Glutamatergic neuron (in vitro differentiated cells): ENCODE results near the gene CBX1. TPM values are rescaled to one million over a fixed set of nuclear protein-coding genes. Genes with fewer than 3 reads are reported as not detected.

Experiments used
- DNase-seq: peaks from one replicate; pipeline ENCODE4 v3.0.0; 2022
- H3K27ac Mint-ChIP-seq: one replicate; pipeline ENCODE4 v1.8.0; 2020; ENCODE audit warnings: mild to moderate bottlenecking, mixed read lengths, inconsistent platforms; ENCODE audit not compliant: unreplicated experiment
- H3K27me3 Mint-ChIP-seq: one replicate; pipeline ENCODE4 v1.8.0; 2020; ENCODE audit warnings: mild to moderate bottlenecking, moderate library complexity, mixed read lengths, inconsistent platforms; ENCODE audit not compliant: unreplicated experiment
- H3K36me3 Mint-ChIP-seq: one replicate; pipeline ENCODE4 v1.8.0; 2020; ENCODE audit warnings: mild to moderate bottlenecking, mixed read lengths, inconsistent platforms; ENCODE audit not compliant: unreplicated experiment
- H3K4me1 Mint-ChIP-seq: one replicate; pipeline ENCODE4 v1.8.0; 2020; ENCODE audit warnings: mild to moderate bottlenecking, low read depth, mixed read lengths, inconsistent platforms; ENCODE audit not compliant: unreplicated experiment
- H3K4me3 Mint-ChIP-seq: one replicate; pipeline ENCODE4 v1.8.0; 2020; ENCODE audit warnings: mild to moderate bottlenecking, mixed read lengths, inconsistent platforms; ENCODE audit not compliant: unreplicated experiment
- H3K9me3 Mint-ChIP-seq: one replicate; pipeline ENCODE4 v1.8.0; 2020; ENCODE audit warnings: mild to moderate bottlenecking, moderate library complexity, mixed read lengths, inconsistent platforms; ENCODE audit not compliant: unreplicated experiment
- long read RNA-seq: library from polyadenylated mRNA; unstranded; transcript quantifications from one replicate; pipeline ENCODE4 v2.0.0, GENCODE V29; 2020; ENCODE audit not compliant: unreplicated experiment
- total RNA-seq: library from RNA; stranded (reverse); fragmentation: NEBNext Ultra II Directional; extraction: Animal tissue kit (Norgen Biotek cat#: 25700); gene quantifications from one replicate; pipeline ENCODE4 v1.2.1, GENCODE V29; 2021; ENCODE audit not compliant: unreplicated experiment
- TF ChIP-seq, protein P1 (sequence below): fragments of 200-600 bp; sonication (generic); IDR thresholded peaks from one replicate; pipeline ENCODE4 v1.5.0; 2021; ENCODE audit not compliant: partially characterized antibody, unreplicated experiment

The CBX1 gene
- 141 TPM for total RNA-seq
- long read RNA-seq, partial matches to known transcripts: 26 of 36 reads
- long read RNA-seq, other reads (novel, unspliced or antisense): 5 of 36 reads

DNA sequence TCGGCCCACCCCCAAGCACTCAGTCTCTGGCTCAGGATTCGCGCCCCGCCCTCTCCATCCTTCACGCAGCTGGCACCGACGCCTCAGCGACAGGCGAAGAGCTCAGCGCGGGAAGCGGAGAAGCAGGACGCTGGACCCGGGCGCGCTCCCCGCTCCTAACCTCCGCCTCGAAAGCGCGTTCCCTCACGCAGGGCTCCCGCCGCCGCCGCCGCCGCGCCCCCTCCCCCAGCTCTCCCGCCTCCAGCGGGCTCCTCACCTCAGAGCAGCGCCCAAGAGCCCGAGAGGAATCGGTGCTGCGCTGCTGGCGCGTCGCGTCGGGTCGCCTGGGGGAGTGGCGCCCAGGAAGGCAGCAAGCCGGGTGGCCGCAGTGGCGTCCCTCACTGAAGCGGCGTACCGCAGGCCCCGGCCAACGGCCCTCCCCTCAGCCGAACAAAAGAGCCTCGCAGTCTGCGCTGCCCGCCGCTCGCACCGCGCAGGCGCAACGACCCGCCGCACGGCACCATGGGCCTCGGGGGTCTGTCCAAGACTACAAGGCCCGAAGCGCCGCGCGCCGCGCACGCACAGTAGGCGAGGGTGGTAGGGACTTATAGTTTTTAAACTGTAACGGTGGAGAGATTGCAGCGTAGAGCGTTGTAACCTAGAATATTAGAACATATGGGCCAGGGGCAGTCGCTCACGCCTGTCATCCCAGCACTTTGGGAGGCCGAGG is at the start of gene CBX1:
Gene CBX1 (minus strand): TSS at position 467 of the 709 bp plus-strand sequence. CDS start 24,474 bp downstream, outside the sequence.
- TF ChIP-seq, protein P1, sequence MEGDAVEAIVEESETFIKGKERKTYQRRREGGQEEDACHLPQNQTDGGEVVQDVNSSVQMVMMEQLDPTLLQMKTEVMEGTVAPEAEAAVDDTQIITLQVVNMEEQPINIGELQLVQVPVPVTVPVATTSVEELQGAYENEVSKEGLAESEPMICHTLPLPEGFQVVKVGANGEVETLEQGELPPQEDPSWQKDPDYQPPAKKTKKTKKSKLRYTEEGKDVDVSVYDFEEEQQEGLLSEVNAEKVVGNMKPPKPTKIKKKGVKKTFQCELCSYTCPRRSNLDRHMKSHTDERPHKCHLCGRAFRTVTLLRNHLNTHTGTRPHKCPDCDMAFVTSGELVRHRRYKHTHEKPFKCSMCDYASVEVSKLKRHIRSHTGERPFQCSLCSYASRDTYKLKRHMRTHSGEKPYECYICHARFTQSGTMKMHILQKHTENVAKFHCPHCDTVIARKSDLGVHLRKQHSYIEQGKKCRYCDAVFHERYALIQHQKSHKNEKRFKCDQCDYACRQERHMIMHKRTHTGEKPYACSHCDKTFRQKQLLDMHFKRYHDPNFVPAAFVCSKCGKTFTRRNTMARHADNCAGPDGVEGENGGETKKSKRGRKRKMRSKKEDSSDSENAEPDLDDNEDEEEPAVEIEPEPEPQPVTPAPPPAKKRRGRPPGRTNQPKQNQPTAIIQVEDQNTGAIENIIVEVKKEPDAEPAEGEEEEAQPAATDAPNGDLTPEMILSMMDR: no peak
- Mint-ChIP-seq H3K27ac (peak within 1 kb of the TSS; percentile 67), H3K4me3 (peak within 1 kb of the TSS; percentile 93), H3K36me3 (no peaks in the 10 kb centered on the region), H3K4me1 (peaks cover 9% of the 10 kb centered on the region), H3K9me3 (peaks cover 8% of the 10 kb centered on the region), H3K27me3 (peaks cover 8% of the 10 kb centered on the region)
- peak; percentile 96 for DNase-seq

DNA sequence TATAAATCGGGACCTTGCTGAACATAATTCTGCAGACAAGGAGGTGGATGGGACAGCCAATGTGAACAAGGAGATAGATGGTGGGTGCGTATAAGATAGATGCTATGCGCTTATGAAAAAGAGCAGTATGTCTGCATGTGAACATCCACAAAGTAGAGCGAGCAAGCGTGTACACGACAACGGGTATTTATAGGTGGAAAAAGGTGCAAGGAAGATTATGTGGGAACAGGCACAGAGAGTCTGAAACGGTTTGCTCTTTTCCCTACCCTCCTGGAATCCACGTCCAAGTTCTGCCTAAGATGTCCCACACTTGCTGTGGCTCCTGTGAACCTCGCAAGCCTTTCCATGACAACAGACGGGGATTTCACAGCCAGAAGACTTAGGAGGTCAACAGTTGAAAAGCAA is 49.3 kb upstream of the CBX1 start:
- H3K4me3 Mint-ChIP-seq: no peak overlapping the region
- no peak overlapping the region for H3K27ac Mint-ChIP-seq
- TF ChIP-seq, protein P1: no peak
- peaks cover 2% of the 10 kb centered on the region for H3K9me3 Mint-ChIP-seq
- peaks cover 14% of the 10 kb centered on the region for H3K4me1 Mint-ChIP-seq
- no peaks in the 10 kb centered on the region for H3K36me3 Mint-ChIP-seq
- no peak for DNase-seq
- peaks cover 5% of the 10 kb centered on the region for H3K27me3 Mint-ChIP-seq

DNA sequence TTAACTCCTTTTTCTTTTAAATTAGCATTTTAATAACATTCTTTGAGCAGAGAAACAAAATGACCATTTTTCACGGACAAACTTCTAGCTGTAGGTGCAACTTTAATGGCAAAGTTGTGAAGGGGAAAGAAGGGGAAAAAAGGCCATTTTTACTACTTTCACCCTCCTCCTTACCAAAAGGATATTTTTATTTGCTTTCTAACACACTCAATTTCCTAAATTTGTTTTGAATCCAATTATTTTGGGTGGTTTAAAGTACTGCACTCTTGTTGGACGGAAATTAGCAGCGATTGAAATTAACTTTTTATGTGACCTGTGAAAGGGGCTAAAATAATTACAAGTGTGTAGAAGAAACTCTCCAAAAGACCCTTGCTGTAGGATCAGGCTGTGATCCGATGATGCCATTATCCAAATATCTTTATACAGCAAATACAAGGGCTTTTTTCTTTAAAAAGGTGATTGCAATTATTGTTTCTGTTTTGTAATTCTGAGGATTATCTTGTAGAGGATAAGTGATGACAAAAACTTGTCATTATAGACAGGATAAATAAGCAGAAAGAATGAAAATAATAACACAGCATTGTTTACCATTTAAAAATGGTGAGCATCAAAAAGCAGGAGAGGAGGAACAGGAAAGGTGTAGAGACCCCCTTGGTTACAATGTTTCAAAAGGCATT is 48.6 kb upstream of the CBX1 start:
- H3K36me3 Mint-ChIP-seq: no peaks in the 10 kb centered on the region
- no peak overlapping the region for H3K27ac Mint-ChIP-seq
- no peak for DNase-seq
- peaks cover 5% of the 10 kb centered on the region for H3K27me3 Mint-ChIP-seq
- TF ChIP-seq, protein P1: no peak
- H3K4me1 Mint-ChIP-seq: peaks cover 14% of the 10 kb centered on the region
- H3K9me3 Mint-ChIP-seq: peaks cover 2% of the 10 kb centered on the region
- H3K4me3 Mint-ChIP-seq: peak overlapping the region; percentile 39

DNA sequence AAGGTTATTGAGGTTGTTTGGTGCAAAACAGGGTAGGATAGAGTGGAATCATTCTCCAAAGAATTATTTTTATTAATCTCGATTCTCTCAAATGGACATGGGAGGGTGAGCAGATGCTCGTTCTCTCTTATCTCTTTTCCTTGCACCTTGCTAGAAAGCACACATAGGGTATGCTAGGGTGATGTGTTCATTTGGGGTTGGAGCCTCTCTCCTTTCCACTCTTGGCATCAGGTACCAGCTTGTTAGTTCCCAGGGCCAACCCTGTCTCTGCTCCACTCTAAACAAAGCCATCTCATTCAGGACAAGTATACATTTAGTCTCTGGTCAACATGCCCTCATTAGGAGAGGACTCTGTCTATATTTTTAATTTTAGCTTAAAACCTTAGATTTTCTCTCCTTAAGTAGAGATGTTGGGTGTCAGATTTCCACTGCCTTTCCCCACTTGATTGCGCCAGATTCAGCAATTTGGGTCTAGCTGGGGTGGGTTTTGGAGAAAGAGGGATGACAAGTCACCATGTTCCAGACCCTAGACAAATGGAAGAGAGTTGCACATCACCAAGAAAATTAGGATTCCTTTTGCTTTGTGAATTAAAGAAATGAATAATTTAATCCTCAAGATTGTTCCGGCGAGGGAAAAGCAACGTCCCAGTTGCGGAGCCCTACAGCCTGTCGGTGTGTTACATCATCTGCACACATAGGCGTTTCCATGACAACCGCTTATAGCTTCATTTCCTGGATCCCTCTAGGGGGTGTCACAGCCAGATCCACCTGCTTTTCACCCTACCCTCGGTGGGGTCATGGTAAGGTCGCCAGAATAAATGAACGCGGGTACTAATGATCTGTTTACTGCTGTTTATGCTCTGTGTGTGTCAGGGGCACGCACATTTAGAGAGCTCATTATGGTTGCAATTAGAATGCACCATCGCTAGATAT is 47.8 kb upstream of the CBX1 start:
- Mint-ChIP-seq H3K9me3 (peaks cover 2% of the 10 kb centered on the region), H3K36me3 (no peaks in the 10 kb centered on the region), H3K4me3 (peak overlapping the region; percentile 39), H3K4me1 (peaks cover 14% of the 10 kb centered on the region), H3K27ac (peak overlapping the region; percentile 53), H3K27me3 (peaks cover 5% of the 10 kb centered on the region)
- TF ChIP-seq, protein P1: no peak
- peak; percentile 46 for DNase-seq
